GM19452 (cell line): ENCODE results near the gene KRT13.

Experiments used
- ATAC-seq: cut with Tn5 transposase; IDR thresholded peaks from one replicate; pipeline ENCODE4 v1.9.1; 2021; ENCODE audit not compliant: unreplicated experiment

KRT13 gene

DNA sequence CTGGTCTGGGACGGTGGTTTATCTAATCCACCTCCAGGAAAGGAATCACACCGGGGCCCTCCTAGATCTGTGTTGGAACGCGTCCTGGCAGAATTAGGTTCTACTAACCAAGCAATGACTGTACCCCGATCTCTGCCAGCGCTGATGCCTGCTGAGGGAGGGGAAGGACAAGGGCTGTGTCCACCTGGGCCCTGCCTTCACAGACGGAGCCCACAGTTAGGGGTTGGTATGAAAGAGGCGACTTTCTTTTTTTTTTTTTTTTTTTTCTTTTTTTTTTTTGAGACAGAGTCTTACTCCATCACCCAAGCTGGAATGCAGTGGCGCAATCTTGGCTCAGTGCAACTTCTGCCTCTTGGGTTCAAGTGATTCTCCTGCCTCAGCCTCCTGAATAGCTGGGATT is 32.6 kb upstream of the KRT13 start:
- ATAC-seq: no peak

DNA sequence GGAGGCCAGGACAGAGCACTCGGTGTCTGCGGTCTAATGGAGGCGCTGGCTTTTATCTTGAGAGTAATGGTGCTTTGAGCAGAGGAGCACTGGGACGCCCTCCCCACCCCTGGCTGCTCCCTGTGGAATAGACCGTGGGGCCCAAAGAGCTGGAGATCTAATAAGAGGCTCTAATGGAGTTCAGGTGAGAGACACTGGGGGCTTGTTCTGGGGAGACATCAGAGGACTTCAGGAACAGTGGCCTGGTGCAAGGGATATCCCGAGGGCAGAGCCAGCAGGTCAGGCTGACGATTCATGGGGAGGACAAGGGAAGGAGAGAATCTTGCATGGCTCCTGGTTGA is 32.2 kb upstream of the KRT13 start:
- ATAC-seq: no peak

DNA sequence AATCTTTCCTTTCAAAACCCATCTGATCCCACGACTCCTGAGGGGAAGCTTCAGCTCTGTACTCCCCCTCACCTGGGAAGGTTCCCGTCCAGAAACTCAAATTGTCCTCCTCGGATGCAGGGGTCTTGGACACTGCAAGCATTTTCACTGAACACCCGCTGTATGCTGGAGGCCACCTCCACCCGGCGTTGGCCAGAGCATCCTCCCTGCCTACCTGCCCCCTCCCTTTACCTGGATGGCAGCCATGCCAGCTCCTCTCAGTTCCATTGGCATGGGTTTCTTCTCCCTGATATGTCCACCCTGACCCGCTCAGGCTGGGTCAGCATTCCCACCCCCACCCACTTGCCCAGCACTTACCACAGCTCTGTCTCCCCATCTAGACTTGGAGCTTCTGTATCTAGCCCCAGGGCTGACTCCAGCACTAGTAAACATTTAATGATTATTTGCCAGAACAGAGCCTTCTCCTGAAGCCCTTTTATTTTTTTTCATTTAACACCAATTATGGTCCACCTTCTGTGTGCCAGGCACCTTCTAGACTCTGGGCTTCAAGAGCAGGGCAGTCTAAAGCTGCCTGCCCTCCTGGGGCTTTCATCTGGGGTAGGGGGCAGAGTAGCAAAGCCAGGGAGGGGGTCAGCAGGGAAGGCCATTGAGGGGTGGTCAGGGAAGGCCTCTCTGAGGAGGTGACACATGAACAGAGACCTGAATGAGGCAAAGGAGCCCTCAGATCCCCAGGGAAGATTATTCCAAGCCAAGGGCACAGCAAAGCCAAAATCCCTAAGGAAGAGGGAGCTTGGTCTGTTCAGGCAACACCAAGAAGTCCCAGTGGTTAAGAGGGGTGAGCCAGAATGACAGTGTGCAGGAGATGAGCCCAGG is 31.6 kb upstream of the KRT13 start:
- ATAC-seq: no peak

DNA sequence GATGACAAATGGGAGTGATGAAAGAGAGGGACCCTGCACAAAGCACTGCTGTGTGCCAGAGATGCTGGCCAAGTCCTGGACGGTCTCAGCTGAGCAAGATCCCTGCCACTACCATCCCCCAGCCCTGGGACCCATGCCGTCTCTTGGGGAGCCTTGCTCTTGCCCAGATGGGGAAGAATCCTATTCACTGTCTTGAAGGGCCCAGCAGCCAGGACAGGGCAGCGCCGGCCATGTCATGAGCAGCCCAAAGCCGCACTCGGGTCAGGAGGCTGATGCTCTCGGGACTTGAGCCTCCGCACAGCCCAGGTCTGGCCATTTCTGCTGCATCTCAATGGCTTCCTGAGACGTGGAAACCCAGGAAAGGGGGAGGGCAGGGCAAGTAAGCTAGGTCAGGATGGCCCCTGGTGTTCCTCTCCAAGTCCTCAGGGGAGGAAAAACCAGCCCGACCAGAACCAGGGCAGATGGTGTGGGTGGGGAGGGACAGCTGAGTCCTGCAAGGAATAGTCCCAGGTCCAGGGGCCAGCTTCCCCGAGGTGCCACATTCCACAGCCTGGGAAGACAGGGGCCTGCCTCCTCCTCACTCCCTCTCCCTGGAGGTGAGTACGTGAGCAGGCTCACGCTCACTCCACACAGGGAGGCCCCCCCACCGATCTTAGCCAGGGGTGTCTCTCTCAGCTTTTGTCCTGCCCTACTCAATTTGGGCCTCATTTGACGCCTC is 30.5 kb upstream of the KRT13 start:
- no peak for ATAC-seq

DNA sequence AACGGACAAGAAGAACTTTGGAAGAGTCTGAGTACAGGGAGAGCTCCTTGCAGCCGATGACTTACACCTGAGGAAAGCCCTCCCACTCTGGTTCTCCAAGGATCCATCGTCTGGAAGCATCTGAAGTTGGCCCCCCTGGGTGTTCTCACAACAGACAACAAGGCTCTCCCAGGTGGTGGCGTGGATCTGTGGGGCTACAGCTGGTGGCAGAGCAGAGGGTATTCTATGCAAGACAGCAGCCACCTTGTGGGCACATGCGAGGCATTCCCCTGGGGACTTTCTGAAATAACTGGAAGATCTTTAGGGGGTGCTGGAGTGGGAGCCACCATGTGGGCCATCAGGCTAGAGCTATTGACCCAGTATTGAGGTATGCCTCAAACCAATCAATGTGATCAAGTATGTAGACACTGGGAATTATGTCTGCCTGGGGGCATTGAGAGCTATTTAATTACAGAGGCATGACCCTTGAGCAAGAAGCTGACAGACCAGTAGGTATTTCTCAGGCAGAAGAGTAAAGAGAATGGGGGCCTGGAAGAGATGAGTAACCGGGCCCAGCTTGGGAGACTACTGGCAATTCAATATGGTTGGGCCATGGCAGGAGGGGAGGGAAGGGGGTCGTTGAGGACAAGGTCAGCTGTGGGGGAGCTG is 29.6 kb upstream of the KRT13 start:
- ATAC-seq: no peak

DNA sequence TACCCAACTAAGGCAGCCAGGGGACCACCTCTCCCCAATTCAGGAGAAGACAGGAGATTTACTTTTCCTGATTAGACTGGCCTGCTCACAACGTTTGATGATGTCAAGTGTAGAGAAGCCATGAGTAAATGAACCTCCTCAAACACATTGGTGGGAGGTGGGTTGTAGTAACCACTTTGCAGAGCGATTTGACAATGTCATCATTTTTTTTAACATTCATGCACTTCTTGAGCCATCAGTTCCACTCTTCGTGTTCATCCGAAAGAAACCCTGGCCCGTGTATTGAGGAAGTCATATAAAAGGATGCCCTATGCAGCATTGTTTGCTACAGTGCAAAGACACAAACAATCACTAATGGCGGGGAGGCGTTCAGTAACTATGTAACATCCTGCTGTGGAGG is 28.2 kb upstream of the KRT13 start:
- no peak for ATAC-seq

DNA sequence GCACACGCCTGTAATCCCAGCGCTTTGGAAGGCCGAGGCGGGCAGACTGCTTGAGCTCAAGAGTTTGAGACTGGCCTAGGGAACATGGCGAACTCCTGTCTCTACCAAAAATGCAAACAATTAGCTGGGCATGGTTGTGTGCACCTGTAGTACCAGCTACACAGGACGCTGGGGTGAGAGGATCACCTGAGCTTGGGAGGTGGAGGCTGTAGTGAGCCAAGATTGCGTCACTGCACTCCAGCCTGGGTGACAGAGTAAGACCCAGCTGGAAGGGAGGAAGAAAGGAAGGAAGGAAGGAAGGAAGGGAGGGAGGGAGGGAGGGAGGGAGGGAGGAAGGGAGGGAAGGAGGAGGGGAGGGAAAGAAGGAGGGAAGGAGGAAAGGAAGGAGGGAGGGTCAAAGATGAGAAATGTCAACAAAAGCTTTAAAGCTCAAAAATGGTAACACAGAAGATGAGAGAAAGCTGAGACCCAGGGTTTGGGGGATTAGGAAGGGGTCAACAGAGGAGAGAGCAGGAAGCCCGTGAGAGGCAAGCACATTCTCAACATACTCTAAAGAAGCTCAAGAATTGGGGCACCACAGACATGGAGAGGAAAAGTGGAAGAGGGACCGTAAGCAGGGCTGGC is 27.6 kb upstream of the KRT13 start:
- no peak for ATAC-seq

DNA sequence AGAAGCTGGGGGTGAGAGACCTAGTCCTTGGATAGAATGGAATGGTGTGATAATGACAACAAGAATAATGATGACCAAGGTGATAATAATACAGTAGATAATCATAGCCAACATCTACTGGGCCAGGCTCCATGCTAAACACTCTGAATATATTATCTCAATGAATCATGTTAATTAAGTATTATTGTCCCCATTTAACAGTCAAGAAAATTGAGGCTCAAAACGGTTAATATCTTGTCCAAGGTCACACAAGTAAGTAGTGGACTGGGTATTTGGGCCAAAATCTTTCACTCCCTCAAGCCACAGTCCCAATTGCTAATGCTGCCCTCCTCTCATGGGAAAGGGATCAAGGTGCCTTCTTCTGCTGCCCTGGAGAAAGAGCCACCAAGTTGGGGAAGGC is 26.6 kb upstream of the KRT13 start:
- ATAC-seq: no peak

DNA sequence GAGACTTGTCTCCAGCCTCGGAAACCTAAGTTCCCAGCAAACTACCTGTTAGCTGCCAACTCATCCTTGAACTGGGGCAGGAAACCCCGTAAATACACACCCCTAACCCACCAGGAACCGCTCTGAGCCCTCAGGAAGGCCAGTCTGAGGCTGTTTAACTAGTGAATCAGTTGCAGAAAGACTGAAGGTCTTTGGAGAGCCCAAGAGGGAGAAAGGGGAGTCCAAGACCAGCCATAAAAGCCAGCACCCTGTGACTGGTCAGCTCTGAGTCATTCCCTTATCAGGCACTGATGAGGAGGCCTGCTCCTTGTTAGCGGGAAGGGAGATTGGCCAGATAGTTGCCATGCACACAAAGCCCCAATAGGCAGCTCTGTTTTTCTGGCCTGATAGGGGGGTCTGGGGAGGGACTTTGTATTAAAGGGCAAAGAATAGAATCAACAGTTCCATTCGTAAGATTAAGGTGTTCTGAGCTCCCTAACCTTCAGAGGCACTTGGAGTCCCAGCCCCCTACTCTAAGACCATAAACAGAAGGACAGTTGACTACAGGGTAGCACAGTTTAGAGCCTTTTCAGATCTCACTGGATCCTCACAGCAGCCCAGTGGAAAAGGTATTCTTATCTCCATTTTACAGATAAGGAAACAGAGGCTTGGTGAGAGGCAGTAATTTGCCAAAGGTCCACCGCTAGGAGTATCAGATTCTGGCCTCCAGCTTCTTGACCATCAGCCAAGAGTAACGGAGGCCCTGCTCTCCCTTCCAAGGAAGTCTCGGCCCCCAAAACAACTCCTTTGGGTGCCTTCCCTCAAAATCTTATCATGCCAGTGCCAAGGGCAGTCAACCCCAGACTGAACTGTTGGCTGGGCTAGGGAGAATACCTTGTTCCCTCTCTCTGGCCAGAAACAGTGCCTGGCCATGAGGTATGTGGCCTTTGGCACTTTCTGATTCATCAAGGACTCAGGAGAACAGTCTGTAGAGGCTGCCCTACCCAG is 24.9 kb upstream of the KRT13 start:
- ATAC-seq: no peak

DNA sequence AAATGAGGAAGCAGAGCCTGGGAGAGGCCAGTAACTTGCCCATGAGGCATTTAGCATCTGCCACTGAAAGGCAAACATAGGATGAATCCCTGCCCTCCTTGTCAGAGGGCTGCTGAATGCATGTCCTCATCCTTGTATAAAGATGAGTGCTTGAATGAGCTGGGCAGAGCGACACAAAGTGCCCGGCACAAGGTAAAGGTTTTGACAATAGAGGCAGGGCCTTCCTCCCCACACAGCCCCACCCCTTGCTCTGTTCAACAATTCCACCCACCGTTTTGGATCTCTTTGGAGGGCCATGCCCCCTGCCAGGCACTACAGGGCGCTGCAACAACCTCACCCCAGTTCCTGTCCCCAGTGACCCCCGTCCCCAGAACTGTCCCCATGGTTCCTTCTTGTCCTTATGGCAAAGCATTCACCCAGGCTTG is 24.1 kb upstream of the KRT13 start:
- ATAC-seq: no peak

DNA sequence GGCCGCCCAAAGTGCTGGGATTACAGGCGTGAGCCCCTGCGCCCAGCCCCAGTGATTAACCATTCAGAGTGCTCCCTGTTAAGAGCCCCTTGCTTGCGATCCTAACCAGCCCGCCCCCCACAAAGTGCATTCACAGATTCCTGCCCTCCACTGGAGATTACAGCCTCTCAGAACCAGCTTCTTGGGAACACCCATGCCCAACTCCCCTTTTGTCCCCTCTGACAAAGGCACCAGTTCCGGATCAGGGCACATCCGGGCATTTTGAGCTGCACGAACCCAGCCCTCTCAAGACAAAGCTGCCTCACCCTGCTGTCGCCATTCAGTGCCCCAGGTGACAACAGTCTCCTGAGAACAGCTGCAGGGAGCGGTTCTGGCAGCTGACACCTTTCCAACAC is 23.5 kb upstream of the KRT13 start:
- no peak for ATAC-seq

DNA sequence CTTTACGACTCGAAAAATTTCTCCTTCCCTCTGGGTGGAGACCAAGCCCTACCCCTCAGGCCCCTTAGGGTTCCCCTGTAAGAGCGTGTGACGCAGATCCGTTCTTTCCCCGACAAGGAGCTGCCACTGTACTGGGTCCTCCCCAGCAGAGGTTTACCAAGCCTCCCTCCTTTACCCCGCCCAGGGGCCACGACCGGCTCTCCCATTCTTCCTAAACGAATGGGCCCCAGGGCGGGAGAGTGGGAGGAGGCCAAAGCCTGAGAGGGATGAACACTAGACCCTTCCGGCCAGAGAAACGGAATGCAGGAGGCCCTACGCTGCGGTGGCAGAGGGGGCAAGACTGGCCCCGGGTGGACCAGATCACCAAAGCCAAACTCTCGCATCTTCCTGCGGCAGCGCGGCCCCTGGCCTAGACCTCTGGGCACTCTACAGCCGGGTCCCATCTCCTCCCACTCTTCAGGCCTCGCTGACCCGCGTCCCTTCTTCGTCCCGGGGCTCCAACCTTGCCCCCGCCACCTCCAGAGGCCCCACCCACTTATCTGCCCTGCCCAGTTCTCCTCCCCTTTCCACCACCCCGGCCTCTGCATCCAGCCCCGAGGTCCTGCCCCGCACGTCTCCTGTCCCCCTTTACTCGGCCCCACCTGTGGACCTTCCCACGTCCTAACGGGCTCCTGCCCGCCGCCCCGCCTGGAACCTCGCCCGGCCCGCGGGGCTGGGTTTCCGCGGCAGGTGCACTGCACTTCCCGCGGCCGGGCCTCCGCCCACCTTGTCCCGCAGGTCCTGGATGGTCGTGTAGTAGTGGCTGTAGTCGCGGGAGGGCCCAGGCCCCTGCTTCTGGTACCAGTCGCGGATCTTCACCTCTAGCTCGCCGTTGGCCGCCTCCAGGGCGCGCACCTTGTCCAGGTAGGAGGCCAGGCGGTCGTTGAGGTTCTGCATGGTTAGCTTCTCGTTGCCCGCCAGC is 21.9 kb upstream of the KRT13 start:
- ATAC-seq: no peak

DNA sequence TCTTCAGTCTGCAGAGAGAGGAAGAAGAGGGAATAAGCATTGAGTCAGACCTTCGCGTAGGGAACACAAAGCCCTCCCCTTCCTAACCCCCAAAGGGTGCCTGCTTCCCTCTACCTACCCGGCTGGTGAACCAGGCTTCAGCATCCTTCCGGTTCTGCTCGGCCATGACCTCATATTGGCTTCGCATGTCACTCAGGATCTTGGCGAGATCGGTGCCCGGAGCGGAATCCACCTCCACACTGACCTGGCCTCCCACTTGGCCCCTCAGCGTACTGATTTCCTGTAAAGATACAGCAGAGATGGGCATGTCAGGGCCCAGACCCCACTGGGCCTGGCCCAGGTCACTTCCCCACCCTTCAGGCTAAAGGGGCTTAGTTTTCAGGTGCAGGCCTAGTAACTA is 18.8 kb upstream of the KRT13 start:
- no peak for ATAC-seq

DNA sequence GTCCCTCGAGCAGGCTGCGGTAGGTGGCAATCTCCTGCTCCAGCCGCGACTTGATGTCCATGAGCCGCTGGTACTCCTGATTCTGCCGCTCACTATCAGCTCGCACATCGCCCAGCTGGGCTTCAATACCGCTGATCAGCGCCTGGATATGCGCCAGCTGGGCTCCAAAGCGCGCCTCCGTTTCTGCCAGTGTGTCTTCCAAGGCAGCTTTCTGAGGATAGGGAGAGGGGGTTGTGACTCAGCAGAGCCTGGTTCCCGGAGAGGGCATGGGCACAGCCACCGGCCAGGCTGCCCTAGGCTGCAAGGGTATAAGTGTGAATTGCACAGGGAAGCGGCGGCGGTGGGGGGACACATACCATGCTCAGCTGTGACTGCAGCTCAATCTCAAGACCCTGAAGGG is 18.4 kb upstream of the KRT13 start:
- ATAC-seq: no peak

DNA sequence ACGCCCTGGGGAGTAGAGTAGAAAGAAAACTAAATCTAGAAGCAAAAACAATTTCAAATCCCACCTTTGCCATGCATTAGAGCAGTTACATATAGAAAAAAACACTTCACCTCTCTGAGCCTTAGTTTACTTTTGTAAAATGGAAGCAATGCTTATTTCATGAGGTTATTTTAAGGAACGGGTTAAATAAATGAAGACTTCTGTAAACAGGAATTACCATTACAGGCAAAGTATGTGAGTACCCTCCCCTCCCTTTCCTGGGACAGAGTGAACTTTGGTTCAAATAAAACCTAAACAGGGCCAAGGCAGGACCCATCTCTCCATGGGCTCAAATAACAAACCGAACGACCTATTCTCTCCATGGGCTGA is 17.8 kb upstream of the KRT13 start:
- no peak for ATAC-seq

DNA sequence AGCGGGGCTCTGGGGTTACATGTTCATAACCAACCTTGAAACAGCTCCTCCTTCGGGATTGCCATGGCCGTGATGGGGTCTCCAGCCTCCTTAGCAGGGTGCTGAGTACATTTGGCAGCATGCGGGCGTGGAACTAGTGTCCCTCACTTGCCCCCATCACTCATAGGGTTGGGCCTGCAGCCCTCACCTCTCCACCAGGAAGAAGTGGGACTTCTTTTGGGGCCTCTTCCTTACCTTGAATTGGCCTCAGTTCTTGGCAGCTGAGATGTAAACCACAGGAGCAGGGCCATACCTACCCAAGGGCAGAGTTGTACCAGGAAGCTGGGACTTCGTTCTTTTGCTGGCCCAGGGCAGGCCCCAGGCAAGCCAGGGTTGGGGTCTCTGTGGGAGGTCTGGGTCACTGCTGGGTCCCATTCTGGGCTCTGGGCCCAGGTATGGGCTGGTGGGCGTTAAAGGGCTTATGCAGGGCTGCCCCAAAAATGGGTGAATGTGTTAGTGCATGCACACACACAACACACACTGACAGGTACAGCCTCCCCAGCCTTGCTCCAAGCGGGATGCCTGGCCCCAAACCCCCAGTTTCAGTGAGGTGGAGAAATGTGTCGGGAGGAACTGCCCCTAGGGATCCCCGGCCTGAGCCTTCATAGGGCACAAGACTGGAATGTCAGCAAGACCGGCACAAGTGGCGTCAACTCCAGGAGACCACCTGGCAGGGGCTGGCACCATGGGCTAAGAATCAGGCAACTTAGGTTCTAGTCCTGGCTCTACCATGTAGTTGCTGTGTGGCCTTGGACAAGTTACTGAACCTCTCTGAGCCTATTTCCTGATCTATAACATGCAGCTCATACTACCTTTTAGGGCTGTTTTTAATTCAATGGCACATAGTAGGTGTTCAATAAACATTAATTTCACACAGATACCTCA is 17.2 kb upstream of the KRT13 start:
- ATAC-seq: no peak

DNA sequence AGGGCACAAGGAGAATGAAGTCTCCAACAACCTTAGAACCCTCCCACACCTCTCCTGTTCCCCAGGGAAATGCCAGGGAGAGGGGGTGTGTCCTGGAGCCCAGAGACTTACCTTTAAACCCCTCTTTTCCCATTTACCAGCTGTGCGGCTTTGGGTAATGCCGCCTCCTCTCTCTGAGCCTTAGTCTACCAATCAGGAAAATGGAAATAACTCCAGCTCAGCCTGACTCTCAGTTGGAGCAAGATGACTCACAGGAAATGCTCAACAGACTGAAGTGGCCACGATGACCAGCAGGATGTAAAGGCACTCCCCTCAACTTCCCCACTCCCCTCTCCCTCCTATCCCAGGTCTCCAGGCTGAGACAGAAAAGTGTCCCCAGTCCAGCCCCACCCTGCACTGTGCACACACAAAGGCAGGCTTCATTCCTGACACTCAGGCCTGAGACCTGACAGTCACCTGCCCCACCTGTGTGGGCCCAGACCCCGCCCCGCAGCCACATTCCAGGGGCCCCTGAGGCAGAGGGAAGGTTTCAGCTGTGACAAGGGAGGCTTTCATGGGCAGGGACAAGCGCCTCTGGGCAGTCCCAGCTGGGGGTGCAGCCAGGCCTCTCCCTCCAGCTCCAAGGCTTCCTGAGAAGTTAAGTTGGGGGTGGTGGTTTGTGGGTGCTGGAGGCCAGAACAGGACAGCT is 16.3 kb upstream of the KRT13 start:
- no peak for ATAC-seq
